Activated CD4-positive, alpha-beta T cell treated with anti-CD3 and anti-CD28 coated beads, Interleukin-2, amount 50 U/mL, for 24 hours (primary cell): ENCODE data around the gene ZNF792.
"Not testable (repeated sequence)": the region's sequence is repeated elsewhere in the genome, so short reads cannot be mapped to it uniquely, and the experiment has no call there.

Experiments used
- DNase-seq, 2 donors: peaks; one replicate each; pipeline ENCODE4 v3.0.0-alpha.2; 2020; ENCODE audit warnings: low read depth in 1 of 2, low spot score in 1 of 2

The ZNF792 gene

GRCh38 chr19:34998777-34999497 is 34.9 kb upstream of the ZNF792 start:
- no peak for DNase-seq

- not testable (repeated sequence) for DNase-seq
Observed at GRCh38 chr19:34998224-34998623, 34.2 kb upstream of the ZNF792 start.

- no peak for DNase-seq
Observed at GRCh38 chr19:34997071-34997617, 33.1 kb upstream of the ZNF792 start.

GRCh38 chr19:34995551-34995950 is 31.5 kb upstream of the ZNF792 start:
- no peak for DNase-seq

GRCh38 chr19:34994643-34995541 is 30.9 kb upstream of the ZNF792 start:
- no peak for DNase-seq

GRCh38 chr19:34994286-34994642 is 30.2 kb upstream of the ZNF792 start:
- DNase-seq = no peak

- DNase-seq = not testable (repeated sequence)
Observed at GRCh38 chr19:34992582-34992981, 28.6 kb upstream of the ZNF792 start.

- no peak for DNase-seq
Observed at GRCh38 chr19:34991542-34992333, 27.7 kb upstream of the ZNF792 start.

GRCh38 chr19:34990578-34991192 is 26.7 kb upstream of the ZNF792 start:
- DNase-seq = no peak

- no peak for DNase-seq
Observed at GRCh38 chr19:34989298-34989697, 25.3 kb upstream of the ZNF792 start.

GRCh38 chr19:34988119-34988518 is 24.1 kb upstream of the ZNF792 start:
- no peak for DNase-seq

- no peak for DNase-seq
Observed at GRCh38 chr19:34985249-34986022, 21.4 kb upstream of the ZNF792 start.

- no peak for DNase-seq
Observed at GRCh38 chr19:34984287-34984686, 20.3 kb upstream of the ZNF792 start.

- DNase-seq = no peak
Observed at GRCh38 chr19:34983786-34984185, 19.8 kb upstream of the ZNF792 start.

GRCh38 chr19:34982275-34982674 is 18.2 kb upstream of the ZNF792 start:
- no peak for DNase-seq

GRCh38 chr19:34979819-34980640 is 16.0 kb upstream of the ZNF792 start:
- DNase-seq = no peak

- DNase-seq = no peak
Observed at GRCh38 chr19:34976611-34977010, 12.6 kb upstream of the ZNF792 start.

GRCh38 chr19:34975056-34975455 is 11.0 kb upstream of the ZNF792 start:
- no peak for DNase-seq

- DNase-seq = no peak
Observed at GRCh38 chr19:34974646-34975045, 10.6 kb upstream of the ZNF792 start.
